H1 (cell line): Measurements from ENCODE around the gene RALA. TPM values are rescaled to one million over a fixed set of nuclear protein-coding genes. Genes with fewer than 3 reads are reported as not detected.

Source experiments
- ATF2 ChIP-seq: IDR thresholded peaks from 2 replicates; pipeline ENCODE4 v1.6.1; 2012; ENCODE audit warnings: low read length, inconsistent platforms
- CEBPB ChIP-seq: IDR thresholded peaks from 2 replicates; pipeline ENCODE4 v1.6.1; 2012; ENCODE audit warnings: low read depth, low read length
- CHD1 ChIP-seq: IDR thresholded peaks from 2 replicates; pipeline ENCODE4 v1.6.1; 2012; ENCODE audit warnings: low read depth, low read length, improper control_type of control experiment
- CHD2 ChIP-seq: IDR thresholded peaks from 2 replicates; pipeline ENCODE4 v1.6.1; 2012; ENCODE audit warnings: low read length, improper control_type of control experiment
- E2F6 ChIP-seq: IDR thresholded peaks from 2 replicates; pipeline ENCODE4 v1.6.1; 2012; ENCODE audit warnings: inconsistent platforms
- HDAC6 ChIP-seq: IDR thresholded peaks from one replicate; pipeline ENCODE4 v1.7.1; 2012; ENCODE audit warnings: low read depth, mild to moderate bottlenecking, inconsistent platforms, low read length, moderate library complexity
- KDM1A ChIP-seq: fragments of 200-600, 300-600 bp; sonication (generic); IDR thresholded peaks from 2 replicates; pipeline ENCODE4 v1.7.1; 2016; ENCODE audit warnings: mild to moderate bottlenecking, low read length, borderline replicate concordance
- SP1 ChIP-seq: IDR thresholded peaks from 2 replicates; pipeline ENCODE4 v1.6.1; 2011; ENCODE audit warnings: low read depth, low read length
- TAF1 ChIP-seq: IDR thresholded peaks from 2 replicates; pipeline ENCODE4 v1.6.1; 2011; ENCODE audit warnings: mild to moderate bottlenecking, low read depth, low read length
- TCF12 ChIP-seq: IDR thresholded peaks from 2 replicates; pipeline ENCODE4 v1.6.1; 2011; ENCODE audit warnings: low read depth, mild to moderate bottlenecking, low read length
- polyA plus RNA-seq, 7 experiments: library from polyadenylated mRNA; depleted of rRNA in 3 of 7; stranded (reverse) in 5 of 7; unstranded in 2 of 7; fragments of >200 nt in 5 of 7; fragments of 200-250 nt in 2 of 7; gene quantifications; 1 replicate in 5 of 7; 2 replicates in 1 of 7; 4 replicates in 1 of 7; pipeline versions ENCODE4 v1.2.1 to v1.2.3, GENCODE V29; 2011 to 2013; ENCODE audit warnings: missing spikeins in 2 of 7, mixed read lengths in 2 of 7
- total RNA-seq: library from RNA; stranded (reverse); fragmentation: NEBNext Ultra II Directional; extraction: Animal tissue kit (Norgen Biotek cat#: 25700); gene quantifications from 2 replicates; pipeline ENCODE4 v1.2.1, GENCODE V29; 2021
- TF ChIP-seq, protein P1 (sequence below): fragments of 300-600 bp; sonication (generic); IDR thresholded peaks from 2 replicates; pipeline ENCODE4 v1.7.1; 2012; ENCODE audit warnings: low read length, moderate library complexity, mild to moderate bottlenecking, inconsistent platforms; ENCODE audit not compliant: insufficient replicate concordance

Gene RALA
- total and polyA plus RNA-seq, 2 of the 8 experiments (the other 6 are each of a cell fraction or from before 2014, with no cell fraction given) = 24.1 to 72.8 TPM

GRCh38 chr7:39696631-39697030 lies 73.3 kb downstream of the RALA start (continued):
- TF ChIP-seq, protein P1, sequence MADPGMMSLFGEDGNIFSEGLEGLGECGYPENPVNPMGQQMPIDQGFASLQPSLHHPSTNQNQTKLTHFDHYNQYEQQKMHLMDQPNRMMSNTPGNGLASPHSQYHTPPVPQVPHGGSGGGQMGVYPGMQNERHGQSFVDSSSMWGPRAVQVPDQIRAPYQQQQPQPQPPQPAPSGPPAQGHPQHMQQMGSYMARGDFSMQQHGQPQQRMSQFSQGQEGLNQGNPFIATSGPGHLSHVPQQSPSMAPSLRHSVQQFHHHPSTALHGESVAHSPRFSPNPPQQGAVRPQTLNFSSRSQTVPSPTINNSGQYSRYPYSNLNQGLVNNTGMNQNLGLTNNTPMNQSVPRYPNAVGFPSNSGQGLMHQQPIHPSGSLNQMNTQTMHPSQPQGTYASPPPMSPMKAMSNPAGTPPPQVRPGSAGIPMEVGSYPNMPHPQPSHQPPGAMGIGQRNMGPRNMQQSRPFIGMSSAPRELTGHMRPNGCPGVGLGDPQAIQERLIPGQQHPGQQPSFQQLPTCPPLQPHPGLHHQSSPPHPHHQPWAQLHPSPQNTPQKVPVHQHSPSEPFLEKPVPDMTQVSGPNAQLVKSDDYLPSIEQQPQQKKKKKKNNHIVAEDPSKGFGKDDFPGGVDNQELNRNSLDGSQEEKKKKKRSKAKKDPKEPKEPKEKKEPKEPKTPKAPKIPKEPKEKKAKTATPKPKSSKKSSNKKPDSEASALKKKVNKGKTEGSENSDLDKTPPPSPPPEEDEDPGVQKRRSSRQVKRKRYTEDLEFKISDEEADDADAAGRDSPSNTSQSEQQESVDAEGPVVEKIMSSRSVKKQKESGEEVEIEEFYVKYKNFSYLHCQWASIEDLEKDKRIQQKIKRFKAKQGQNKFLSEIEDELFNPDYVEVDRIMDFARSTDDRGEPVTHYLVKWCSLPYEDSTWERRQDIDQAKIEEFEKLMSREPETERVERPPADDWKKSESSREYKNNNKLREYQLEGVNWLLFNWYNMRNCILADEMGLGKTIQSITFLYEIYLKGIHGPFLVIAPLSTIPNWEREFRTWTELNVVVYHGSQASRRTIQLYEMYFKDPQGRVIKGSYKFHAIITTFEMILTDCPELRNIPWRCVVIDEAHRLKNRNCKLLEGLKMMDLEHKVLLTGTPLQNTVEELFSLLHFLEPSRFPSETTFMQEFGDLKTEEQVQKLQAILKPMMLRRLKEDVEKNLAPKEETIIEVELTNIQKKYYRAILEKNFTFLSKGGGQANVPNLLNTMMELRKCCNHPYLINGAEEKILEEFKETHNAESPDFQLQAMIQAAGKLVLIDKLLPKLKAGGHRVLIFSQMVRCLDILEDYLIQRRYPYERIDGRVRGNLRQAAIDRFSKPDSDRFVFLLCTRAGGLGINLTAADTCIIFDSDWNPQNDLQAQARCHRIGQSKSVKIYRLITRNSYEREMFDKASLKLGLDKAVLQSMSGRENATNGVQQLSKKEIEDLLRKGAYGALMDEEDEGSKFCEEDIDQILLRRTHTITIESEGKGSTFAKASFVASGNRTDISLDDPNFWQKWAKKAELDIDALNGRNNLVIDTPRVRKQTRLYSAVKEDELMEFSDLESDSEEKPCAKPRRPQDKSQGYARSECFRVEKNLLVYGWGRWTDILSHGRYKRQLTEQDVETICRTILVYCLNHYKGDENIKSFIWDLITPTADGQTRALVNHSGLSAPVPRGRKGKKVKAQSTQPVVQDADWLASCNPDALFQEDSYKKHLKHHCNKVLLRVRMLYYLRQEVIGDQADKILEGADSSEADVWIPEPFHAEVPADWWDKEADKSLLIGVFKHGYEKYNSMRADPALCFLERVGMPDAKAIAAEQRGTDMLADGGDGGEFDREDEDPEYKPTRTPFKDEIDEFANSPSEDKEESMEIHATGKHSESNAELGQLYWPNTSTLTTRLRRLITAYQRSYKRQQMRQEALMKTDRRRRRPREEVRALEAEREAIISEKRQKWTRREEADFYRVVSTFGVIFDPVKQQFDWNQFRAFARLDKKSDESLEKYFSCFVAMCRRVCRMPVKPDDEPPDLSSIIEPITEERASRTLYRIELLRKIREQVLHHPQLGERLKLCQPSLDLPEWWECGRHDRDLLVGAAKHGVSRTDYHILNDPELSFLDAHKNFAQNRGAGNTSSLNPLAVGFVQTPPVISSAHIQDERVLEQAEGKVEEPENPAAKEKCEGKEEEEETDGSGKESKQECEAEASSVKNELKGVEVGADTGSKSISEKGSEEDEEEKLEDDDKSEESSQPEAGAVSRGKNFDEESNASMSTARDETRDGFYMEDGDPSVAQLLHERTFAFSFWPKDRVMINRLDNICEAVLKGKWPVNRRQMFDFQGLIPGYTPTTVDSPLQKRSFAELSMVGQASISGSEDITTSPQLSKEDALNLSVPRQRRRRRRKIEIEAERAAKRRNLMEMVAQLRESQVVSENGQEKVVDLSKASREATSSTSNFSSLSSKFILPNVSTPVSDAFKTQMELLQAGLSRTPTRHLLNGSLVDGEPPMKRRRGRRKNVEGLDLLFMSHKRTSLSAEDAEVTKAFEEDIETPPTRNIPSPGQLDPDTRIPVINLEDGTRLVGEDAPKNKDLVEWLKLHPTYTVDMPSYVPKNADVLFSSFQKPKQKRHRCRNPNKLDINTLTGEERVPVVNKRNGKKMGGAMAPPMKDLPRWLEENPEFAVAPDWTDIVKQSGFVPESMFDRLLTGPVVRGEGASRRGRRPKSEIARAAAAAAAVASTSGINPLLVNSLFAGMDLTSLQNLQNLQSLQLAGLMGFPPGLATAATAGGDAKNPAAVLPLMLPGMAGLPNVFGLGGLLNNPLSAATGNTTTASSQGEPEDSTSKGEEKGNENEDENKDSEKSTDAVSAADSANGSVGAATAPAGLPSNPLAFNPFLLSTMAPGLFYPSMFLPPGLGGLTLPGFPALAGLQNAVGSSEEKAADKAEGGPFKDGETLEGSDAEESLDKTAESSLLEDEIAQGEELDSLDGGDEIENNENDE = no peak
- TF ChIP-seq HDAC6 (no peak), ATF2 (no peak), KDM1A (no peak), CEBPB (no peak), SP1 (no peak), E2F6 (no peak), CHD1 (no peak), TAF1 (no peak), CHD2 (no peak), TCF12 (no peak)
